K562 treated with DMSO at 1 percent for 24 hours (cell line): ENCODE data around the gene SLC5A9. TPM values are rescaled to one million over a fixed set of nuclear protein-coding genes. Genes with fewer than 3 reads are reported as not detected.

ENCODE experiments used
- total RNA-seq: library from RNA; unstranded; fragments of 300-600 nt; gene quantifications from 2 replicates; pipeline ENCODE4 v1.2.3, GENCODE V29; 2022; ENCODE audit warnings: low read depth; ENCODE audit not compliant: insufficient read depth

SLC5A9 gene
- total RNA-seq: not detected in 2 replicates

DNA sequence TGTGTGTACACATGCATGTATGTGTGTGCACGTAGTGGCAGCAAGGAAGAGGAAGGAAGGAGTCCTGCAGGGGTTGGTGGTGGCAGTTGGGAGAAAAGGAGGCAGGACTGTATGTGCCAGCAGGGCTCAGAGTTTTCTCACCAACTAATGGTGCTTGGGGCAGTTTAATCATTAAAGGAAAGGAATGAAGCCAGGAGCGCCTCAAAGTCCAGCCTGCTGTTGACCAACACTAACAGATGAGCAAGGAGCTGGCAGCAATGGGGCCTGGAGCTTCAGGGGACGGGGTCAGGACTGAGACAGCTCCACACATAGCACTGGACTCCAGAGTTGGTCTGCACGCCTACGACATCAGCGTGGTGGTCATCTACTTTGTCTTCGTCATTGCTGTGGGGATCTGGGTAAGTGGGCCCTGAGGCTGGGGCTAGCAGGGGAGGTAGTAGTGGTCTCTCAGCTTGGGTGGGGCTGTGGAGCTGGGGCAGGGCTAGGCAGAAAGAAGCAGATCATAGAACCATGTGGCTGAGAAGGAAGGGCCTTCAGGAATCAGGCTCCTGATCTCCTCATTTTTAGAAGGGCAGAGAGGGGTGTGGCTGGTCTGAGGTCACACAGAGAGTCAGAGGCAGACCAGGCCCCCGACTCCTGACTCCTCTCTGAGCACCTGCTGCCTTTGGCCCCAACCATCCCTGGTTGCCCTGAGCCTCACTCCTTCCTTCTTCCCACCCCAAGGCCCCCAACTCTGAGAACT is at the start of gene SLC5A9:
Gene SLC5A9, plus strand, starts transcription at position 216 of the 742 bp plus-strand sequence. Its CDS starts 21 bp downstream, at position 237.

Other genes with a start within 250 kb of the SLC5A9 start
- not detected in 2 replicates for gene TRABD2B, start 225.3 kb upstream of the SLC5A9 start, total RNA-seq
- 1.0 and 1.4 TPM in 2 replicates for gene SPATA6, start 249.5 kb downstream of the SLC5A9 start, total RNA-seq